Psoas muscle (tissue), 8 donors: ENCODE results near the gene OR2AT4. TPM values are rescaled to one million over a fixed set of nuclear protein-coding genes. Genes with fewer than 3 reads are reported as not detected.

ENCODE experiments used
- ATAC-seq, 4 donors: fragments of 200-7000 bp; cut with Tn5 transposase; one replicate each; pipeline ENCODE4 v1.9.1; 2020; ENCODE audit warnings: moderate library complexity in 3 of 4, mild to moderate bottlenecking in 2 of 4
- DNase-seq, 2 donors: peaks; one replicate each; pipeline ENCODE4 v3.0.0-alpha.2; 2020
- H3K27ac ChIP-seq: fragments of 200-600 bp; one replicate; pipeline ENCODE4 v1.8.0; 2022
- H3K27me3 ChIP-seq, 3 donors: fragments of 200-600 bp in 1 of 3; one replicate each; pipeline versions ENCODE4 v1.6.1 to v1.8.0; 2013 to 2022; ENCODE audit warnings: low read length in 2 of 3, mild to moderate bottlenecking in 2 of 3, moderate library complexity in 1 of 3; ENCODE audit not compliant: insufficient read depth in 3 of 3
- H3K36me3 ChIP-seq, 2 donors: fragments of 200-600 bp in 1 of 2; one replicate each; pipeline versions ENCODE4 v1.6.1 to v1.8.0; 2013 to 2022; ENCODE audit warnings: low read depth in 1 of 2, mild to moderate bottlenecking in 1 of 2, moderate library complexity in 1 of 2; ENCODE audit not compliant: insufficient read depth in 1 of 2
- H3K4me1 ChIP-seq: fragments of 200-600 bp; one replicate; pipeline ENCODE4 v1.8.0; 2022
- H3K4me3 ChIP-seq: fragments of 200-600 bp; one replicate; pipeline ENCODE4 v1.8.0; 2022; ENCODE audit warnings: mild to moderate bottlenecking
- H3K9me3 ChIP-seq: fragments of 200-600 bp; one replicate; pipeline ENCODE4 v1.8.0; 2022
- WGBS, 3 donors: extraction: QIAGEN DNeasy Blood & Tissue Kit; methylation state at CpG; one replicate each; pipeline versions ENCODE4 v1.1.6 to v1.1.7; 2013; 5-methylcytosine and 5-hydroxymethylcytosine counted together
- intact Hi-C, 2 donors: fragments of 100-400 bp; cut with DNase I; formaldehyde crosslinking; loops; one replicate each; pipeline versions ENCODE4 v1.11.0 to v1.14.2; 2022
- polyA plus RNA-seq, 3 donors: library from polyadenylated mRNA; stranded (reverse); fragments of 200-250 nt; gene quantifications; one replicate each; pipeline ENCODE4 v1.2.3, GENCODE V29; 2013
- total RNA-seq, 4 donors: library from RNA; stranded (reverse); fragmentation: NEBNext Ultra II Directional in 2 of 4; extraction: Animal tissue kit (Norgen Biotek cat#: 25700) in 2 of 4; gene quantifications; one replicate each; pipeline versions ENCODE4 v1.2.1 to v1.2.4, GENCODE V29; 2021 to 2023
- TF ChIP-seq, protein P1 (sequence below): fragments of 200-600 bp; IDR thresholded peaks from one replicate; pipeline ENCODE4 v1.8.0; 2022; ENCODE audit warnings: antibody characterized with exemption
- donor health status: healthy with polysubstance abuse.
- donor health status: DM: no; HTN: no; CAD: no; lungs with moderate emphysema.
- donor health status: Bipolar disorder and iron deficiency.
- donor health status: healthy.
- donor health status: DM: yes; HTN: yes; CAD: no.
- donor health status: DM: no; HTN: no; CAD: no.
- donor health status: DM: no; HTN: no; CAD: no.
- donor health status: DM: yes; HTN: yes; CAD: no.

OR2AT4 gene
- total and polyA plus RNA-seq, 7 donors, result not detected

DNA sequence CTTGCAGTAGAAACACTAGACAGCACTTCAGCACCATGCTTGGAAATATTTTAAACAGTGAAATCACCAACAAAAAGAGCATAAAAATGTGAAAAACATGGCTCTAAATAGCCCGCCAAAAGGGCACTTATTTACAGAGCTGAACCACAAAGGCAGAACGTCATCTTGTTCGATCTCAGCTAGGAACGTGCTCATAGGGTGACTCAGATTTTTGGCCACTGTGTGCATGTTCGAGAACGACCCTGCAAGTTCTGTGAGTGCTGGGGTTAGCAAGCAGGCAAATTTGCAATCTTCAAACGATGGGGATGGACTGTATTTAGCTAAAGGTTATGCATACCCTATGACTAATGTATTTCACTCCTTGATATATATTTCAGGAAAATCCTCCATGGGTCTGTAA, 30.6 kb downstream of the OR2AT4 start:
- H3K36me3 ChIP-seq, result no peaks in the 10 kb centered on the region
- ATAC-seq (no peak), DNase-seq (no peak)
- 69 to 74% (median 73%) methylated on average over 7 of the region's 7 CpGs for WGBS, 3 donors
- no peaks in the 10 kb centered on the region for H3K9me3 ChIP-seq
- H3K4me3 ChIP-seq, result no peak overlapping the region
- H3K27me3 ChIP-seq, result peaks cover 0 to 2% (median 0%) of the 10 kb centered on the region in 3 donors
- intact Hi-C loops, result no loop called here
- H3K4me1 ChIP-seq, result no peaks in the 10 kb centered on the region
- H3K27ac ChIP-seq, result no peak overlapping the region
- TF ChIP-seq, protein P1, sequence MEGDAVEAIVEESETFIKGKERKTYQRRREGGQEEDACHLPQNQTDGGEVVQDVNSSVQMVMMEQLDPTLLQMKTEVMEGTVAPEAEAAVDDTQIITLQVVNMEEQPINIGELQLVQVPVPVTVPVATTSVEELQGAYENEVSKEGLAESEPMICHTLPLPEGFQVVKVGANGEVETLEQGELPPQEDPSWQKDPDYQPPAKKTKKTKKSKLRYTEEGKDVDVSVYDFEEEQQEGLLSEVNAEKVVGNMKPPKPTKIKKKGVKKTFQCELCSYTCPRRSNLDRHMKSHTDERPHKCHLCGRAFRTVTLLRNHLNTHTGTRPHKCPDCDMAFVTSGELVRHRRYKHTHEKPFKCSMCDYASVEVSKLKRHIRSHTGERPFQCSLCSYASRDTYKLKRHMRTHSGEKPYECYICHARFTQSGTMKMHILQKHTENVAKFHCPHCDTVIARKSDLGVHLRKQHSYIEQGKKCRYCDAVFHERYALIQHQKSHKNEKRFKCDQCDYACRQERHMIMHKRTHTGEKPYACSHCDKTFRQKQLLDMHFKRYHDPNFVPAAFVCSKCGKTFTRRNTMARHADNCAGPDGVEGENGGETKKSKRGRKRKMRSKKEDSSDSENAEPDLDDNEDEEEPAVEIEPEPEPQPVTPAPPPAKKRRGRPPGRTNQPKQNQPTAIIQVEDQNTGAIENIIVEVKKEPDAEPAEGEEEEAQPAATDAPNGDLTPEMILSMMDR, result no peak

DNA sequence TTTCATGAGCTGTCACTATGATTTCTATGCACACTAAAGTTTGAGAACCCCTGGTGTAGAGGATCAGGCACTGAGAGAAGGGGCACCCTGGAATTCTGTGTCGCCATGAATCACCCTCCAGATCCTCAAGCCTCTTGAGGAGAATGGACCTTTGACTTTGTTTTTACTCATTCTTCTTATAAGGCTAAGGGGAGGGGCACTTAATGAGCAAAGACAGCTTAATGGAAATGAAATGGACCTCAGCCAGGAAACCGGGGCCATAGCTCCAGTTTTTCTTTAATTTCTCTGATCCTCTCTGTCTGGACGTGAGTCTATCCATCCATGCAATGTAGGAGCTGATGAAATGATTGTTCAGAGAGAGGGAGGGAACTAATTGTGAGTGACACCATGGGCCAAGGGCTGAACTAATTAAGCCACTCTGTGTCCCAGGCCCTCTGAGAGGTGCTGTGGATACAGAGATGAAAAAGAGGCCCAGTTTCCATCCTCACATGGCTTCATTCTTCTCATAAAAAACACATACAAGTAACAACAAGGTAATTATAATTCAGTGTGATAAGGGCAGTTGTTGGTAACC, 32.8 kb downstream of the OR2AT4 start:
- 48 to 55% (median 50%) methylated on average over 3 of the region's 3 CpGs for WGBS, 3 donors
- intact Hi-C loops, result no loop called here
- ATAC-seq, result no peak

DNA sequence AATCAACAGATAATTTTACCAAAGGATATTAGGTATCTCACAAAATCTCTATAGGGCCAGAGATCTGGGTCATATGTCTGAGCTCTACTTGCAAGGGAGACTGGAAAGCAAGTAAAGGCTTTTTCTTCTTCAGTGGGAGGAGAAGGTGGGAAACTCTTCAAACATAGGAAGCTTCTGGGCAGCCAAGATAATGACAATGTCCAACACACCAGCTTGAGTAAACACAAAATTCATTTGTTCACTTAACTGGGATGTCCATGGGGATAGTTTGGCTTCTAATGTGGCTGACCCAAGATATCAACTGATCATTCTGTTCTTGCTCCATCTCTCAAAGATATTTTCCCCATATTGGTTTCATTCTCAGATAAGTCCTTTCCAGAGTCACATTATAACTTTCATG, 37.4 kb downstream of the OR2AT4 start:
- DNase-seq (no peak), ATAC-seq (no peak)
- Histone ChIP-seq H3K9me3 (no peaks in the 10 kb centered on the region), H3K27me3 (no peaks in the 10 kb centered on the region), H3K4me1 (no peaks in the 10 kb centered on the region), H3K36me3 (peaks cover 0 to 4% of the 10 kb centered on the region in 2 donors), H3K4me3 (no peak overlapping the region), H3K27ac (no peak overlapping the region)
- TF ChIP-seq, protein P1, result no peak
- intact Hi-C loops, result loop anchor here in 1 of 2 donors (10.0 kb wide), 1 partner anchor 46 kb away; no protein-coding TSS in a partner anchor

More for the DNA sequence above, 32.8 kb downstream of the OR2AT4 start:
- Histone ChIP-seq H3K27me3 (no peaks in the 10 kb centered on the region), H3K36me3 (peaks cover 0 to 4% of the 10 kb centered on the region in 2 donors), H3K4me3 (no peak overlapping the region), H3K9me3 (no peaks in the 10 kb centered on the region), H3K27ac (no peak overlapping the region), H3K4me1 (no peaks in the 10 kb centered on the region)
- TF ChIP-seq, protein P1, result no peak
- no peak for DNase-seq

DNA sequence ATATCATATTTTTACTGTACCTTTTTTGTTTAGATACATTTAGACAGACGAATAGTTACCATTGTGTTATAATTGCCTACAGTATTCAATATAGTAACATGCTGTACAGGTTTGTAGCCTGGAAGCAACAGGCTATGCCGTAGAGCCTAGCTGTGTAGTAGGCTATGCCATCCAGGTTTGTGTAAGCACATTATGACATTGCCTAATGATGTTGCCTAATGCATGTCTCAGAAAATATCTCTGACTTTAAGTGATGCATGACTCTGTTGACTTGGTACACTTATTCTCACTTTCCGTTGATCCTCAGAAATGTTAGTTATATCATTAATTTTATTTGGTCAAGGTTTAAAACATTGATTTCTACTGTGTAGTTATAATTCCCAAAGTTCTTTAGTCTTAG, 39.9 kb downstream of the OR2AT4 start:
- H3K36me3 ChIP-seq, result peaks cover 0 to 4% of the 10 kb centered on the region in 2 donors
- no peaks in the 10 kb centered on the region for H3K4me1 ChIP-seq
- no peak overlapping the region for H3K27ac ChIP-seq
- DNase-seq, result no peak
- H3K27me3 ChIP-seq, result no peaks in the 10 kb centered on the region
- intact Hi-C loops, result loop anchor here in 1 of 2 donors (10.0 kb wide), 1 partner anchor 48 kb away; no protein-coding TSS in a partner anchor
- no peak for ATAC-seq
- WGBS, 3 donors, result 61 to 92% (median 77%) methylated on average over 3 of the region's 3 CpGs
- no peak overlapping the region for H3K4me3 ChIP-seq
- TF ChIP-seq, protein P1, result no peak
- peaks cover 9% of the 10 kb centered on the region for H3K9me3 ChIP-seq

DNA sequence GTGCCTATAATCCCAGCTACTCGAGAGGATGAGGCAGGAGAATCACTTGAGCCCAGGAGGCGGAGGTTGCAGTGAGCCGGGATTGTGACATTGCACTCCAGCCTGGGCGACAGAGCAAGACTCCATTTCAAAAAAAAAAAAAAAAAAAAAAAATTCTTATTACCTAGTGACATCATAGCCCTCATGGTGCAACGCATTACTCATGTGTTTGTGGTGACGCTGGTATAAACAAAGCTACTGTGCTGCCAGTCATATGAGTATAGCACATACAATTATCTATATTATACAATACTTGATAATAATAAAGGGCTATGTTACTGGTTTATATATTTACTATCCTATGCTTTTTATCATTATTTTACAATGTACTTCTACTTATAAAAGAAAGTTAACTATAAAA, 41.2 kb downstream of the OR2AT4 start:
- H3K36me3 ChIP-seq, result peaks cover 0 to 4% of the 10 kb centered on the region in 2 donors
- ATAC-seq (no peak), DNase-seq (no peak)
- H3K27ac ChIP-seq, result no peak overlapping the region
- WGBS, 3 donors, result 83 to 97% (median 91%) methylated on average over 6 of the region's 6 CpGs
- TF ChIP-seq, protein P1, result no peak
- no peaks in the 10 kb centered on the region for H3K4me1 ChIP-seq
- H3K9me3 ChIP-seq, result peaks cover 9% of the 10 kb centered on the region
- H3K4me3 ChIP-seq, result no peak overlapping the region
- no peaks in the 10 kb centered on the region for H3K27me3 ChIP-seq
- intact Hi-C loops, result loop anchor here in 1 of 2 donors (10.0 kb wide), 1 partner anchor 49 kb away; no protein-coding TSS in a partner anchor
